Fibroblast of lung (primary cell): ENCODE measurements around the gene BBX. TPM values are rescaled to one million over a fixed set of nuclear protein-coding genes. Genes with fewer than 3 reads are reported as not detected.

Experiments used
- DNase-seq, 2 donors: peaks; one replicate each; pipeline versions ENCODE4 v3.0.0 to v3.0.0-alpha.2; 2010; ENCODE audit warnings: low read depth in 2 of 2
- H2AFZ ChIP-seq: 2 replicates; pipeline ENCODE4 v1.5.1; 2012; ENCODE audit warnings: low read length, control low read depth, inconsistent platforms
- H3K27ac ChIP-seq: 2 replicates; pipeline ENCODE4 v1.5.1; 2011; ENCODE audit warnings: low read length, control low read depth; ENCODE audit not compliant: insufficient read depth
- H3K27me3 ChIP-seq: 2 replicates; pipeline ENCODE4 v1.5.1; 2011; ENCODE audit warnings: mild to moderate bottlenecking, low read length; ENCODE audit not compliant: control insufficient read depth, insufficient read depth
- H3K36me3 ChIP-seq: 2 replicates; pipeline ENCODE4 v1.5.1; 2011; ENCODE audit warnings: low read length; ENCODE audit not compliant: control insufficient read depth, insufficient read depth
- H3K4me1 ChIP-seq: 2 replicates; pipeline ENCODE4 v1.5.1; 2011; ENCODE audit warnings: low read length; ENCODE audit not compliant: control insufficient read depth, insufficient read depth; ENCODE audit errors: extremely low read depth
- H3K4me2 ChIP-seq: 2 replicates; pipeline ENCODE4 v1.5.1; 2011; ENCODE audit warnings: low read length, control low read depth; ENCODE audit not compliant: insufficient read depth; ENCODE audit errors: extremely low read depth
- H3K4me3 ChIP-seq, 4 experiments: fragments of 200-600 bp in 1 of 4; sonication (generic) in 1 of 4; replicated peaks in 1 of 4; 2 replicates each; pipeline ENCODE4 v1.5.1; 2011 to 2016; ENCODE audit warnings: low read length in 4 of 4, low read depth in 3 of 4, mild to moderate bottlenecking in 3 of 4, control low read depth in 2 of 4, inconsistent platforms in 1 of 4, mixed read lengths in 1 of 4; ENCODE audit not compliant: insufficient read depth in 1 of 4; ENCODE audit errors: control extremely low read depth in 1 of 4
- H3K79me2 ChIP-seq: 2 replicates; pipeline ENCODE4 v1.5.1; 2012; ENCODE audit warnings: mild to moderate bottlenecking, low read length, inconsistent platforms; ENCODE audit not compliant: control insufficient read depth, insufficient read depth
- H3K9ac ChIP-seq: 2 replicates; pipeline ENCODE4 v1.5.1; 2011; ENCODE audit warnings: mild to moderate bottlenecking, low read length, control low read depth; ENCODE audit not compliant: insufficient read depth
- H3K9me3 ChIP-seq: 2 replicates; pipeline ENCODE4 v1.5.1; 2012; ENCODE audit warnings: low read depth, low read length; ENCODE audit not compliant: control insufficient read depth, insufficient read depth
- H4K20me1 ChIP-seq: 2 replicates; pipeline ENCODE4 v1.5.1; 2011; ENCODE audit warnings: low read length; ENCODE audit not compliant: control insufficient read depth, insufficient read depth; ENCODE audit errors: extremely low read depth
- EZH2 ChIP-seq: IDR thresholded peaks from 2 replicates; pipeline ENCODE4 v1.5.1; 2012; ENCODE audit warnings: low read length, control low read depth, mild to moderate bottlenecking; ENCODE audit errors: missing control alignments
- polyA plus RNA-seq, 2 donors: library from polyadenylated mRNA; depleted of rRNA in 1 of 2; stranded (reverse) in 1 of 2; unstranded in 1 of 2; fragments of >200 nt; gene quantifications; 2 replicates each; pipeline ENCODE4 v1.2.1, GENCODE V29; 2011 to 2012; ENCODE audit warnings: missing spikeins in 1 of 2
- total RNA-seq: library from RNA; depleted of rRNA; stranded (reverse); fragments of >200 nt; gene quantifications from 2 replicates; pipeline ENCODE4 v1.2.1, GENCODE V29; 2014
- TF ChIP-seq, protein P1 (sequence below), 2 donors: IDR thresholded peaks in 1 of 2; conservative IDR thresholded peaks in 1 of 2; 1 replicate in 1 of 2; 2 replicates in 1 of 2; pipeline ENCODE4 v1.5.1; 2011 to 2012; ENCODE audit warnings: low read length in 2 of 2, control low read depth in 1 of 2, inconsistent platforms in 1 of 2, low read depth in 1 of 2, mild to moderate bottlenecking in 1 of 2

Gene BBX
- total and polyA plus RNA-seq, 2 donors (not counting 1 experiment from before 2014, with no cell fraction given) = 50.0 to 71.2 TPM

DNA sequence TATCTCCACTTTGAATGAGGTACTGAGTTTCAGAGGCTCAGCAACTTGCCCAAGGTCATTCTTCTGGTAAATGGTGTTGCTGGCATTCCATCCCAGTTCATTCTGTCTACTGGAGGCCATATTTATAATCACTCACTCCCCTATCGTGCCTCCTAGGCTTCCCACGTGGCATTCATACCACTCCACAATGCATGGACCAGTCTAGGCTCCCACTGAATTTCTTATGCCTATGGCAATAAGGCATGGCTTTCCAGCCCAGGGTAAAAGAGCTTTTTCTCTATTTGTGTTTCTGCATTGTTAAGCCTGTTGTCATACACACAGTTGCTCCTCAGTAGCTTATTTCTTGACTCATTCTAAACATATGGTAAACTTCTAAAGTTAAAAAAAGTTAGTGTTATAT is 19.9 kb downstream of the BBX start:
- no peaks in the 10 kb centered on the region for H3K9me3 ChIP-seq
- H3K4me3 ChIP-seq = no peak overlapping the region
- no peaks in the 10 kb centered on the region for H3K79me2 ChIP-seq
- H3K4me2 ChIP-seq = no peak overlapping the region
- DNase-seq = no peak
- H3K36me3 ChIP-seq = no peaks in the 10 kb centered on the region
- H4K20me1 ChIP-seq = no peaks in the 10 kb centered on the region
- no peaks in the 10 kb centered on the region for H3K27me3 ChIP-seq
- no peak overlapping the region for H3K27ac ChIP-seq
- no peak overlapping the region for H3K9ac ChIP-seq
- H3K4me1 ChIP-seq = no peaks in the 10 kb centered on the region
- H2AFZ ChIP-seq = no peak overlapping the region
- TF ChIP-seq EZH2 = no peak
- TF ChIP-seq, protein P1, sequence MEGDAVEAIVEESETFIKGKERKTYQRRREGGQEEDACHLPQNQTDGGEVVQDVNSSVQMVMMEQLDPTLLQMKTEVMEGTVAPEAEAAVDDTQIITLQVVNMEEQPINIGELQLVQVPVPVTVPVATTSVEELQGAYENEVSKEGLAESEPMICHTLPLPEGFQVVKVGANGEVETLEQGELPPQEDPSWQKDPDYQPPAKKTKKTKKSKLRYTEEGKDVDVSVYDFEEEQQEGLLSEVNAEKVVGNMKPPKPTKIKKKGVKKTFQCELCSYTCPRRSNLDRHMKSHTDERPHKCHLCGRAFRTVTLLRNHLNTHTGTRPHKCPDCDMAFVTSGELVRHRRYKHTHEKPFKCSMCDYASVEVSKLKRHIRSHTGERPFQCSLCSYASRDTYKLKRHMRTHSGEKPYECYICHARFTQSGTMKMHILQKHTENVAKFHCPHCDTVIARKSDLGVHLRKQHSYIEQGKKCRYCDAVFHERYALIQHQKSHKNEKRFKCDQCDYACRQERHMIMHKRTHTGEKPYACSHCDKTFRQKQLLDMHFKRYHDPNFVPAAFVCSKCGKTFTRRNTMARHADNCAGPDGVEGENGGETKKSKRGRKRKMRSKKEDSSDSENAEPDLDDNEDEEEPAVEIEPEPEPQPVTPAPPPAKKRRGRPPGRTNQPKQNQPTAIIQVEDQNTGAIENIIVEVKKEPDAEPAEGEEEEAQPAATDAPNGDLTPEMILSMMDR (conservative IDR thresholded peaks at IDR 0.05 in 1 of 2, IDR thresholded peaks at IDR 0.05 in 1 of 2; ENCODE audit: low read depth in 1 of 2, low read length in 2 of 2) = no peak

DNA sequence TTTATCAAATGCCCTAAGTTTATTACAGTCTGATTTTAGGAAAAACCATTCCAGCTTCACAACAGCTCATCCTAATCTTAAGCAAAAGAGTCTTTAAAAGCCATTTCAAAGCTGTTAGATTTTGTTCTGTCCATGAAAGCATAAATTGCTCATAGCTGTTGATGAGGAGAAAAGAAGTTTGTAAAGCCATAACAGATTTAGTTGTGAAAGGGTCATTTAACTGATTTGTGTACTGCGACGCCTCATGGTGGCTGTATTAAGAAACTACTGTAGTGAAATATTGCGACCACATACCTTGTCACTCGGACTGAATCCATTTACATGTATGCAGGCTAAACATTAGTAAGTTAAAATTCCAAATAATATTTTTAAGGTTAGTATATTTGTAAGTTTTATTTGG is 20.9 kb downstream of the BBX start:
- H3K9me3 ChIP-seq = no peaks in the 10 kb centered on the region
- H3K9ac ChIP-seq = no peak overlapping the region
- H3K4me3 ChIP-seq = no peak overlapping the region
- no peaks in the 10 kb centered on the region for H4K20me1 ChIP-seq
- H3K79me2 ChIP-seq = no peaks in the 10 kb centered on the region
- H3K36me3 ChIP-seq = no peaks in the 10 kb centered on the region
- TF ChIP-seq, protein P1 (conservative IDR thresholded peaks at IDR 0.05 in 1 of 2, IDR thresholded peaks at IDR 0.05 in 1 of 2; ENCODE audit: low read depth in 1 of 2, low read length in 2 of 2) = no peak
- no peak for TF ChIP-seq EZH2
- H3K4me2 ChIP-seq = no peak overlapping the region
- no peak overlapping the region for H2AFZ ChIP-seq
- H3K4me1 ChIP-seq = no peaks in the 10 kb centered on the region
- peak; percentile 14 to 20 for DNase-seq
- no peak overlapping the region for H3K27ac ChIP-seq
- H3K27me3 ChIP-seq = no peaks in the 10 kb centered on the region

DNA sequence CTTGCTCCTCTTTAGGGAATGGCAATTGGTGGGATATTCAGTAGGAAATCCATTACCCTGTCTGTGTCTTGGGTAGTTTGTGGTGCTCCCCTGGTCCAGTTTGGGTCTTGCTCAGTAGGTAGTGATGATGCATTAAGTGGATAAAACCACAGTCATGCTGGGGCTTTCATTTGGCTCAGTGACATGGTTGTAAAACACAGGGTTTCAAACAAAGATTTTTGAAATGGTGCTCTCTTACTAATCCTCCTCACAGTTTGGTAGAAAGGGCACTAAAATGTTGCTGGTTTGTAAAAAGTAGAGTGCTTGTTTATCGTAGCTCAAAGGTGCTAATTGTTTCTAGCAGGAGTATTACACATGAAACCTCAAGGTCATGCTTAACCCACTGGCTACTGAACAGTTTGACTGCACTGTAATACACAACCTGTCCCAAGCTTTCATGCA is 22.9 kb downstream of the BBX start:
- Histone ChIP-seq H3K4me1 (no peaks in the 10 kb centered on the region), H2AFZ (no peak overlapping the region), H3K4me2 (no peak overlapping the region), H4K20me1 (no peaks in the 10 kb centered on the region), H3K36me3 (no peaks in the 10 kb centered on the region), H3K9me3 (no peaks in the 10 kb centered on the region), H3K9ac (no peak overlapping the region), H3K79me2 (no peaks in the 10 kb centered on the region), H3K27me3 (no peaks in the 10 kb centered on the region), H3K27ac (no peak overlapping the region), H3K4me3 (no peak overlapping the region)
- no peak for TF ChIP-seq EZH2
- TF ChIP-seq, protein P1 (conservative IDR thresholded peaks at IDR 0.05 in 1 of 2, IDR thresholded peaks at IDR 0.05 in 1 of 2; ENCODE audit: low read depth in 1 of 2, low read length in 2 of 2) = no peak
- DNase-seq = peak in 1 of 2 donors; percentile 62
